Fibroblast of skin of abdomen (primary cell): ENCODE data around the gene SYTL3. TPM values are rescaled to one million over a fixed set of nuclear protein-coding genes. Genes with fewer than 3 reads are reported as not detected.
"Not testable (repeated sequence)": the region's sequence is repeated elsewhere in the genome, so short reads cannot be mapped to it uniquely, and the experiment has no call there.

Experiments
- DNase-seq: peaks from one replicate; pipeline ENCODE4 v3.0.0-alpha.2; 2013
- polyA plus RNA-seq, 2 experiments: library from polyadenylated mRNA; unstranded; fragments of 120-200 nt; gene quantifications; one replicate each; pipeline ENCODE4 v1.2.1, GENCODE V29; 2013; ENCODE audit not compliant: insufficient read length in 2 of 2

SYTL3 gene, protein sequence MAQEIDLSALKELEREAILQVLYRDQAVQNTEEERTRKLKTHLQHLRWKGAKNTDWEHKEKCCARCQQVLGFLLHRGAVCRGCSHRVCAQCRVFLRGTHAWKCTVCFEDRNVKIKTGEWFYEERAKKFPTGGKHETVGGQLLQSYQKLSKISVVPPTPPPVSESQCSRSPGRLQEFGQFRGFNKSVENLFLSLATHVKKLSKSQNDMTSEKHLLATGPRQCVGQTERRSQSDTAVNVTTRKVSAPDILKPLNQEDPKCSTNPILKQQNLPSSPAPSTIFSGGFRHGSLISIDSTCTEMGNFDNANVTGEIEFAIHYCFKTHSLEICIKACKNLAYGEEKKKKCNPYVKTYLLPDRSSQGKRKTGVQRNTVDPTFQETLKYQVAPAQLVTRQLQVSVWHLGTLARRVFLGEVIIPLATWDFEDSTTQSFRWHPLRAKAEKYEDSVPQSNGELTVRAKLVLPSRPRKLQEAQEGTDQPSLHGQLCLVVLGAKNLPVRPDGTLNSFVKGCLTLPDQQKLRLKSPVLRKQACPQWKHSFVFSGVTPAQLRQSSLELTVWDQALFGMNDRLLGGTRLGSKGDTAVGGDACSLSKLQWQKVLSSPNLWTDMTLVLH
- polyA plus RNA-seq (2013, experiment 1 of 2; ENCODE audit: insufficient read length), result 2.0 TPM
- polyA plus RNA-seq (2013, experiment 2 of 2; ENCODE audit: insufficient read length), result 2.2 TPM

- peak; percentile 80 for DNase-seq
Measured at GRCh38 chr6:158649289-158650143, at the start of gene SYTL3. TSS of gene SYTL3 (plus strand) at chr6:158650054. CDS start at chr6:158663269, 13,215 bp downstream.

DNA sequence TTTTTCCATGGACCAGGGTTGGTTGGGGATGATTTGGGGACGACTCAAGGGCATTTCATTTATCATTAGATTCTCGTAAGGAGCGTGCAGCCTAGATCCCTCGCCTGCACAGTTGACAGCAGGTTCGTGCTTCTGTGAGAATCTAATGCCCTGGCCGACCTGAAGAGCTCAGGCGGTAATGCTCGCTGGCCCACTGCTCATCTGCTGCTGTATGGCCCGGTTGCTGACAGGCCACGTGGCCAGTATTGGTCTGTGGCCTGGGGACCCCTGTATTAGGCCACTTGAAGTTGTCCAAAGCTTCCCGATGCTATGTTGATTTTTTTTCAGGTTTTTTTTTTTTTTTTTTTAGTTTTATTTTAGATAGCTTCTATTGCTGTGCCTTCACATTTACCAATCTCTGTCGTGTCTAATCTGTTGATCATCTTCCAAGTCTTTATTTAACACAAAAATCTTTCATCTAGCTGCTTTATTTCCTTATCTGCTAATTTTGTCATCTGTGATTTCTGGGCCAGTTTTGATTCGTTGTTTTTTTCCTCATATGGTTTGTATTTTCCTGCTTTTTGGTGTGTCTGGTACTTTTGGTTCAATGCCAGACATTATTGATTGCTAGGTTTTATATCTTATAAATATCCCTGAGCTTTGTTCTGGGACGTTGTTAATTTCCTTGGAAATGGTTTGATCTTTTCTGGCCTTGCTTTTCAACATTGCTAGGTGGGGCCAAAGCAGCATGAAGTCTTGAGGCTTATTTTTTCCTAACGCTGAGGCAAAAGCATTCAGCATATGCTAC lies 46.4 kb upstream of the SYTL3 start:
- DNase-seq, result no peak

GRCh38 chr6:158604048-158604406 lies 45.8 kb upstream of the SYTL3 start:
- DNase-seq, result no peak

GRCh38 chr6:158605266-158605878 lies 44.5 kb upstream of the SYTL3 start:
- peak; percentile 71 for DNase-seq

- DNase-seq, result not testable (repeated sequence)
Measured at GRCh38 chr6:158606011-158606410, 43.8 kb upstream of the SYTL3 start.

- DNase-seq, result no peak
Measured at GRCh38 chr6:158606935-158607334, 42.9 kb upstream of the SYTL3 start.

DNA sequence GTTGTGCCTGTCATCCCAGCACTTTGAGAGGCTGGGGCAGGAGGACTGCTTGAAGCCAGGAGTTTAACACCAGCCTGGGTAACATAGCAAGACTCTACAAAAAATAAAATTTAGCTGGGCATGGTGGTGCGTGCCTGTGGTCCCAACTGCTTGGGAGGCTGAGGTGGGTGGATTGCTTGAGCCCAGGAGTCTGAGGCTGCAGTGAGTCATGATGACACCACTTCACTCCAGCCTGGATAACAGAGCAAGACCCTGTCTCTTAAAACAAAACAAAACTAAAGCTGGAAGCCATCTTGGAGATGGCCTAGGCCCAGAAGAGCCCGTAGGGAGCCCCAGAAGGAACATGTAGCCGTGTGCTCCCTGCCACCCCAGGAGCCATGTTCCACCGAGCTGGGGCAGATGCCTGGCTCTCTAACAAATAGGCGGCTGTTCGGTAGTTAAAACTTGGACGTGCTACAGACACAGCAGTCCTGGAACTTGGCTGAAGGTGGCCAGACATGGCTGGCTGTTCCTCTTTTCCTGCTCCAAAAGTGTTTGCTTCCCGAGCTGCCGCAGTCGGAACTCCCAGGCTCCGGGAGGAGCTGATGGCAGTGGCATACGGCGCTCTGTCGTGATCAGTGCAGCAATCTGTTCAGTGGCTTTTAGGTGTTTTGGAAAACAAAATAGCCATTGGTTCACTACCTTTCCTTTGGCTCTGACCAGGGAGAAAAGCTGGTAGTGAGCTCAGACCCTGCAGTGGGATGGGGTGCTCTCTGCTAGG lies 42.3 kb upstream of the SYTL3 start:
- peak; percentile 9 for DNase-seq

GRCh38 chr6:158608221-158608620 lies 41.6 kb upstream of the SYTL3 start:
- no peak for DNase-seq

GRCh38 chr6:158609455-158610155 lies 40.2 kb upstream of the SYTL3 start:
- no peak for DNase-seq

DNA sequence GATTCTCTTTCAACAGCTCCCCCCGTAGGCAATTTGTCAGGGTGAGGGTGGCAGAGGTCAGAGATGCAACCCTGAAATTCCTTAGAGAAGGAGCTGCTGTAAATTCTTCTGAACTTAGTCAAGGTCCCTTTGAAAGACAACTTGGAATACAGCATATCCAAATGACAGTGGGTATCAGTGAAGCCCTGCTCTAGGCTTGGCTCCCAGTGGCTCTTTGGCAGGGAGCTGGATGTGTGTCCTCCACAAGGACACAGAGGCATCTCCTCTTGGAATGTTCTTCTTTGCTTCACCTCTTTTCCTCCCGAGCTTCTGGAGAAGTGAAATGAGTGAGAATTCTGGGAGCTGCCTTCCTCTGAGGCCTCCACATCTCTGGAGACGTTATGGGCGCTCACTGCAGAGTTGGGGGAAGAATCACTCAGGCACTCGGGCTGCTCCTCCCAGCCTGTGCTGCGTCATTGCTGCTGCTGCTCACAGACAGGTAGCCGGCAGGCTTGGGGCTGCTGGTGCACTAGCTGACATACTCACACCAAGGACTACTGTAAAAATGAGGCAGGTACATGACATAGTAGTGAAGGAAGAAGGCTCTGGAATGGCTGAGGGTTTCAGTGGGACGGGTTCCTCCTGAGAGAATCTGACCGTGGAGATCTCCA lies 39.4 kb upstream of the SYTL3 start:
- no peak for DNase-seq

- no peak for DNase-seq
Measured at GRCh38 chr6:158611039-158611438, 38.8 kb upstream of the SYTL3 start.

DNA sequence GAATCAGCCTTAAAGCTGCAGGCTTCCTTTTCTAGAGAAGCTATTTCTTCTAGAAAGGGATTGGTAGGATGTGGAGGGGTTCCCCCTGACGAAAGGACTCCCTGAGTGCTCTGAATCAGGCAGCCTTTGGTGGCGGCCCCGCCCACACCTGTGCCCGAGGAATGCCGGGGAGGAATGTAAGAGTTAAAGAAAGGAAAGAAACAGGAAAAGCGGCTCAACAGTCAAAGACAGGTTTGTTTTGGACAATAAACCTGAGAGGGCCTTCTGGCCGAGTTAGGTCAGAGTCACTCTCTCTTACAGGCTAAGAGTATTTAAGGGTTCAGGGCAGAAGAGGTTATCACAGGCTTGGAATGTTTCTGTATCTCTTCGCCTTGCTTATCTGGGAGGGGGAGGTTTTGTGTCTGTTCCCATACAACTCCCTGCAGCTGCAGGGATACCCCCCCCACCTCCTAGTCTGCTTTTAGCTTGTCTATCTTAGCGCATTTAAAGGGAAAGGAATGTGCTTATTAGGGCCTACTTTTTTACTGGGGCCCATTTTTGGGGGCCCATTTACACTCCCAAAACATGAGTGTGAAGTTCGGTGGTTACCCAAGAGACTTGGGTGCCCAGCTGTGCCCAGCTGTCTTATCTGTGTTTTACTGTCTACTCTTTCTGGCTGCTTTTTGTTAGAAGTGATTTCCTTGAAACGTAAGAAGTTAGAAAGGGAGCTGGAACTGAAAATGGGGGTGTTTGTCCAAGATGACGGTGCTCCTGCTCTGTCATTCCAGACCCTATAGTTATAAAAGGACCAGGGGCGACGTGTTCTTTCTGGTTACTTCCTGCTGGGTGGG lies 38.1 kb upstream of the SYTL3 start:
- no peak for DNase-seq

DNA sequence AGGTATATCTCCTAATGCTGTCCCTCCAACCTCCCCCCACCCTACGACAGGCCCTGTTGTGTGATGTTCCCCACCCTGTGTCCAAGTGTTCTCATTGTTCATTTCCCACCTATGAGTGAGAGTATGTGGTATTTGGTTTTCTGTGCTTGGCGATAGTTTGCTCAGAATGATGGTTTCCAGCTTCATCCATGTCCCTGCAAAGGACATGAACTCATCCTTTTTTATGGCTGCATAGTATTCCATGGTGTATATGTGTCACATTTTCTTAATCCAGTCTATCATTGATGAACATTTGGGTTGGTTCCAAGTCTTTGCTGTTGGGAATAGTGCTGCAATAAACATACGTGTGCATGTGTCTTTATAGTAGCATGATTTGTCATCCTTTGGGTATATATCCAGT lies 35.2 kb upstream of the SYTL3 start:
- DNase-seq, result not testable (repeated sequence)

- DNase-seq, result not testable (repeated sequence)
Measured at GRCh38 chr6:158618289-158618688, 31.6 kb upstream of the SYTL3 start.

DNA sequence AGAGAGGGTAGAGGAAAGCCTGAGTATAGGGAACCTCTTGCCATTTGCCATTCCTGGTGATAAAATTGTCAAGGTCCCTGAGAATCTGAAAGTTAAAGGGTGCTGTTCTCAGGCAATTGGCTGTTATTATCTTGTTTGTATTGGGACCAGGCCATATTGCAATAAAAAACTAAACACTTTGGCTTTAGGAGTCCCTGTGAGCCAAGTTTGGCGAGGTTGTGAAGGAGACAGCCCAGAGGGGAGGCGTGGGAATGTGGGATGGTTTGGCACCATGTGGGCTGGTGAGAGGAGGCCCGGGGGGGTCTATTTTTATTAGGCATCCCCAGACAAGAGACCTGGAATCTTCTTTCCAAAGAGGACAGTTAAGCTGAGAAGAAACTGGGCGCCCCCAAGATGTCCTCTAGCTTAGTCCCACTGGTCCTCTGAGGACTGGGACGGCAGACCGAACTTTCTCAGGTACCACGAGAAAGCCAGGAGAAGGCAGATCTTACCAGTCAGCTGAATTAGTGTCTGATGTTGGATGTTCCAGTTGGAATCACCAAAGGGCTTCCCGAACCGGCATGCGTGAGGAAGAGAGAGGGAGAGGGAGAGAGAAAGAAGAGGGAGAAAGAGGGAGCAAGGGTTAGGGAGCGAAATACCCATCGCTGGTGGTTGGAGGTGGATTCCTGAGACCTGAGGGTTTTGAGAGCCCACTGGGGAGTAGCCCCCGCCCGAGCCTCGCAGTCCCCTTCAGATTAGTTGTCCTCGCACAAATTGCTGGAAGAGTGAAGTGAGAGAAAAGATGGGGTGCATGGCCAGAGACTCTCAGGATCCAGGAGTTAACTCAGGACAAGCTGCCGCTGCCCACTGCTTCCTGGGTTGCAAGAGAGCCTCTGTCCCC lies 29.7 kb upstream of the SYTL3 start:
- DNase-seq, result no peak

GRCh38 chr6:158620963-158621693 lies 28.7 kb upstream of the SYTL3 start:
- no peak for DNase-seq
